ENCODE measurements around the gene IFI44. TPM values are rescaled to one million over a fixed set of nuclear protein-coding genes. Genes with fewer than 3 reads are reported as not detected.

IFI44 gene
- polyA plus RNA-seq, 1 of the 3 experiments (the other 2 are of a cell fraction), result 6.5 TPM

DNA sequence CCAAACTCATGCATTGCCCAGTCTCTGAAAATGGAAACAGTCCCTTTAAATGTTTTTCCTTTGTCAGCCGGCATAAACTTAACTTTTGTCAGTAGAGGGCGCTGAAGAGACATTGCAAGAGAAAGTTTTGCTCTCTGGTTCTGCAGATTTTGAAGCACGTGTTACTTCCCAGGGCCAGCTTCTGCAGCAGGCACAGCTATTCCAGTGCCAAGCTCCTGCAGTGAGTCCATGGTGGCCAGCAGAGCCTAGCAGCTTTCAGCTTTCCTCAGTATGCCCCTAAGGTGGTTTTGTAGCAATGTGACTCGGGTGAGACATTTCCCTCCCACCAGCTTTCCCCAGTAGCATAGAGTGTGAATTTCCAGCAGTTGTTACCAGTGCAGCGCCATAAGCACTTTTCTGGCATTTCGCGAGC, 32.0 kb upstream of the IFI44 start (continued):
- TF ChIP-seq, protein P1, sequence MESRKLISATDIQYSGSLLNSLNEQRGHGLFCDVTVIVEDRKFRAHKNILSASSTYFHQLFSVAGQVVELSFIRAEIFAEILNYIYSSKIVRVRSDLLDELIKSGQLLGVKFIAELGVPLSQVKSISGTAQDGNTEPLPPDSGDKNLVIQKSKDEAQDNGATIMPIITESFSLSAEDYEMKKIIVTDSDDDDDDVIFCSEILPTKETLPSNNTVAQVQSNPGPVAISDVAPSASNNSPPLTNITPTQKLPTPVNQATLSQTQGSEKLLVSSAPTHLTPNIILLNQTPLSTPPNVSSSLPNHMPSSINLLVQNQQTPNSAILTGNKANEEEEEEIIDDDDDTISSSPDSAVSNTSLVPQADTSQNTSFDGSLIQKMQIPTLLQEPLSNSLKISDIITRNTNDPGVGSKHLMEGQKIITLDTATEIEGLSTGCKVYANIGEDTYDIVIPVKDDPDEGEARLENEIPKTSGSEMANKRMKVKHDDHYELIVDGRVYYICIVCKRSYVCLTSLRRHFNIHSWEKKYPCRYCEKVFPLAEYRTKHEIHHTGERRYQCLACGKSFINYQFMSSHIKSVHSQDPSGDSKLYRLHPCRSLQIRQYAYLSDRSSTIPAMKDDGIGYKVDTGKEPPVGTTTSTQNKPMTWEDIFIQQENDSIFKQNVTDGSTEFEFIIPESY (IDR thresholded peaks at IDR 0.05; ENCODE audit: borderline replicate concordance, low read depth), result no peak
- TF ChIP-seq, protein P2, sequence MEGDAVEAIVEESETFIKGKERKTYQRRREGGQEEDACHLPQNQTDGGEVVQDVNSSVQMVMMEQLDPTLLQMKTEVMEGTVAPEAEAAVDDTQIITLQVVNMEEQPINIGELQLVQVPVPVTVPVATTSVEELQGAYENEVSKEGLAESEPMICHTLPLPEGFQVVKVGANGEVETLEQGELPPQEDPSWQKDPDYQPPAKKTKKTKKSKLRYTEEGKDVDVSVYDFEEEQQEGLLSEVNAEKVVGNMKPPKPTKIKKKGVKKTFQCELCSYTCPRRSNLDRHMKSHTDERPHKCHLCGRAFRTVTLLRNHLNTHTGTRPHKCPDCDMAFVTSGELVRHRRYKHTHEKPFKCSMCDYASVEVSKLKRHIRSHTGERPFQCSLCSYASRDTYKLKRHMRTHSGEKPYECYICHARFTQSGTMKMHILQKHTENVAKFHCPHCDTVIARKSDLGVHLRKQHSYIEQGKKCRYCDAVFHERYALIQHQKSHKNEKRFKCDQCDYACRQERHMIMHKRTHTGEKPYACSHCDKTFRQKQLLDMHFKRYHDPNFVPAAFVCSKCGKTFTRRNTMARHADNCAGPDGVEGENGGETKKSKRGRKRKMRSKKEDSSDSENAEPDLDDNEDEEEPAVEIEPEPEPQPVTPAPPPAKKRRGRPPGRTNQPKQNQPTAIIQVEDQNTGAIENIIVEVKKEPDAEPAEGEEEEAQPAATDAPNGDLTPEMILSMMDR (IDR thresholded peaks at IDR 0.05), result peak; percentile 83
- TF ChIP-seq, protein P3, sequence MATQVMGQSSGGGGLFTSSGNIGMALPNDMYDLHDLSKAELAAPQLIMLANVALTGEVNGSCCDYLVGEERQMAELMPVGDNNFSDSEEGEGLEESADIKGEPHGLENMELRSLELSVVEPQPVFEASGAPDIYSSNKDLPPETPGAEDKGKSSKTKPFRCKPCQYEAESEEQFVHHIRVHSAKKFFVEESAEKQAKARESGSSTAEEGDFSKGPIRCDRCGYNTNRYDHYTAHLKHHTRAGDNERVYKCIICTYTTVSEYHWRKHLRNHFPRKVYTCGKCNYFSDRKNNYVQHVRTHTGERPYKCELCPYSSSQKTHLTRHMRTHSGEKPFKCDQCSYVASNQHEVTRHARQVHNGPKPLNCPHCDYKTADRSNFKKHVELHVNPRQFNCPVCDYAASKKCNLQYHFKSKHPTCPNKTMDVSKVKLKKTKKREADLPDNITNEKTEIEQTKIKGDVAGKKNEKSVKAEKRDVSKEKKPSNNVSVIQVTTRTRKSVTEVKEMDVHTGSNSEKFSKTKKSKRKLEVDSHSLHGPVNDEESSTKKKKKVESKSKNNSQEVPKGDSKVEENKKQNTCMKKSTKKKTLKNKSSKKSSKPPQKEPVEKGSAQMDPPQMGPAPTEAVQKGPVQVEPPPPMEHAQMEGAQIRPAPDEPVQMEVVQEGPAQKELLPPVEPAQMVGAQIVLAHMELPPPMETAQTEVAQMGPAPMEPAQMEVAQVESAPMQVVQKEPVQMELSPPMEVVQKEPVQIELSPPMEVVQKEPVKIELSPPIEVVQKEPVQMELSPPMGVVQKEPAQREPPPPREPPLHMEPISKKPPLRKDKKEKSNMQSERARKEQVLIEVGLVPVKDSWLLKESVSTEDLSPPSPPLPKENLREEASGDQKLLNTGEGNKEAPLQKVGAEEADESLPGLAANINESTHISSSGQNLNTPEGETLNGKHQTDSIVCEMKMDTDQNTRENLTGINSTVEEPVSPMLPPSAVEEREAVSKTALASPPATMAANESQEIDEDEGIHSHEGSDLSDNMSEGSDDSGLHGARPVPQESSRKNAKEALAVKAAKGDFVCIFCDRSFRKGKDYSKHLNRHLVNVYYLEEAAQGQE (IDR thresholded peaks at IDR 0.05; ENCODE audit: low read depth, low read length), result no peak
- TF ChIP-seq IRF3 (IDR thresholded peaks at IDR 0.05; ENCODE audit: low read depth, low read length) (no peak), RAD21 (IDR thresholded peaks at IDR 0.05; ENCODE audit: low read length) (peak; percentile 91)

- no peak overlapping the region for H3K9ac ChIP-seq
- H4K20me1 ChIP-seq (ENCODE audit: insufficient read depth), result no peaks in the 10 kb centered on the region
- peaks cover 6 to 24% of the 10 kb centered on the region in 2 experiments; a peak in 3 of 4 replicates for H3K4me1 ChIP-seq (ENCODE audit: control insufficient read depth in 1 of 2, insufficient read depth in 2 of 2, low read depth in 1 of 2, low read length in 1 of 2)
- no peaks in the 10 kb centered on the region for H3K79me2 ChIP-seq (ENCODE audit: insufficient read depth)
- no peak for TF ChIP-seq SIN3A (IDR thresholded peaks at IDR 0.05; ENCODE audit: borderline replicate concordance, low read depth, low read length)
- TF ChIP-seq, protein P4, sequence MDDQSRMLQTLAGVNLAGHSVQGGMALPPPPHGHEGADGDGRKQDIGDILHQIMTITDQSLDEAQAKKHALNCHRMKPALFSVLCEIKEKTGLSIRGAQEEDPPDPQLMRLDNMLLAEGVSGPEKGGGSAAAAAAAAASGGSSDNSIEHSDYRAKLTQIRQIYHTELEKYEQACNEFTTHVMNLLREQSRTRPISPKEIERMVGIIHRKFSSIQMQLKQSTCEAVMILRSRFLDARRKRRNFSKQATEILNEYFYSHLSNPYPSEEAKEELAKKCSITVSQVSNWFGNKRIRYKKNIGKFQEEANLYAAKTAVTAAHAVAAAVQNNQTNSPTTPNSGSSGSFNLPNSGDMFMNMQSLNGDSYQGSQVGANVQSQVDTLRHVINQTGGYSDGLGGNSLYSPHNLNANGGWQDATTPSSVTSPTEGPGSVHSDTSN (IDR thresholded peaks at IDR 0.05), result 0 out of 2 replicates have a peak, but pooled peaks have one; percentile 5
- 59% methylated on average over 3 of the region's 3 CpGs for WGBS (ENCODE audit: low lambda C conversion rate)
- peak overlapping the region; percentile 69 for H3K4me2 ChIP-seq
- peaks cover 29% of the 10 kb centered on the region for H3F3A ChIP-seq (replicated peaks; ENCODE audit: insufficient read depth)
- no peaks in the 10 kb centered on the region for H3K27me3 ChIP-seq (ENCODE audit: insufficient read depth)
- POLR2A ChIA-PET, result no interaction called here
- H3K27ac ChIP-seq (ENCODE audit: low read depth in 2 of 2, low read length in 1 of 2), result peak overlapping the region in 1 of 2 experiments; percentile 64; a peak in 3 of 4 replicates
- no peaks in the 10 kb centered on the region for H3K9me3 ChIP-seq
- H2AFZ ChIP-seq (ENCODE audit: low read depth), result peak overlapping the region; percentile 65; the same call in 1 of the 2 replicates
- H3K36me3 ChIP-seq (replicated peaks in 1 of 2; ENCODE audit: control insufficient read depth in 1 of 2, insufficient read depth in 2 of 2, low read length in 1 of 2), result no peaks in the 10 kb centered on the region
- H3K9me2 ChIP-seq, result no peaks in the 10 kb centered on the region
- no peak overlapping the region for H3K4me3 ChIP-seq (ENCODE audit: low read depth in 2 of 2, low read length in 1 of 2)
- no peak for DNase-seq
- CTCF ChIA-PET, result interaction anchor here (1.2 to 2.4 kb wide), 3 partner anchors 28 to 57 kb away, joined by 3 to 10 read pairs (median 4); no protein-coding TSS in a partner anchor
These were observed 30.6 kb upstream of the IFI44 start for GRCh38 chr1:78619032-78619431.
